ENCODE data around the gene HSPA14. TPM values are rescaled to one million over a fixed set of nuclear protein-coding genes. Genes with fewer than 3 reads are reported as not detected.
"Not testable (repeated sequence)": the region's sequence is repeated elsewhere in the genome, so short reads cannot be mapped to it uniquely, and the experiment has no call there.

HSPA14 gene
- total and polyA plus RNA-seq, 2 of the 4 experiments (the other 2 are of a cell fraction) = 10.3 to 11.8 TPM

DNA sequence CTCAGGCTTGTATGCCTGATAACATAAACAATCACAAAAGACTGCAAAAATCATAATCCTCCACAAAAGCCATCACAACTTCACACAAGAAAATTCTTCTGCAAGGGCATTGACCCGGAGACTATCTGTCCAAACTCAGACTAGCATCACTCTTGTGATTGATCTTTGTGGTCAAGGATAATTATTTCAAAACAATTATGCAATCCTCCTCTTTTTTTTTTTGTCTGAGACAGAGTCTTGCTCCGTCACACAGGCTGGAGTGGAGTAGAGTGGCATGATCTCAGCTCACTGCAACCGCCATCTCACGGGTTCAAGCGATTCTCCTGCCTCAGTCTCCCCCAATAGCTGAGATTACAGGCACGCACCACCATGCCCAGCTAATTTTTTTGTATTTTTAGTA lies 22.4 kb upstream of the HSPA14 start:
- WGBS, 2 experiments (ENCODE audit: extremely low coverage in 2 of 2, insufficient read length in 1 of 2) = no CpG with 5 or more reads among the region's 6 CpGs
- no peak overlapping the region for H3K56ac ChIP-seq (ENCODE audit: extremely low read depth, insufficient read depth, low read length)
- no peak overlapping the region for H3K9ac ChIP-seq (ENCODE audit: low read depth, low read length)
- no TSS peak for BruUV-seq (replicated peaks)
- DNase-seq (peak; percentile 39), ATAC-seq (ENCODE audit: low read depth) (no peak)
- peaks cover 3% of the 10 kb centered on the region for H3K4me1 ChIP-seq (ENCODE audit: control insufficient read depth, insufficient read depth, low read length)
- no peak overlapping the region for H2BK120ac ChIP-seq (ENCODE audit: low read depth, low read length)
- no peaks in the 10 kb centered on the region for H3K27me3 ChIP-seq (ENCODE audit: control insufficient read depth, insufficient read depth, low read length)
- H3K9me1 ChIP-seq (ENCODE audit: insufficient read depth, low read length) = 0 out of 2 replicates have a peak, but pooled peaks cover 2% of the 10 kb centered on the region
- H2AK9ac ChIP-seq (replicated peaks; ENCODE audit: low read depth, low read length, poor library complexity) = no peak overlapping the region
- H2AK5ac ChIP-seq (ENCODE audit: low read depth, low read length) = no peak overlapping the region
- no peaks in the 10 kb centered on the region for H3K36me3 ChIP-seq (ENCODE audit: control insufficient read depth, insufficient read depth, low read length)
- no peak overlapping the region for H3K18ac ChIP-seq (ENCODE audit: low read depth, low read length)
- H2BK20ac ChIP-seq (ENCODE audit: low read depth, low read length) = no peak overlapping the region
- intact Hi-C loops (cut with micrococcal nuclease) = no loop called here
- no peak overlapping the region for H3K27ac ChIP-seq (ENCODE audit: insufficient read depth, low read length)
- no peak overlapping the region for H3K23ac ChIP-seq (ENCODE audit: low read depth, low read length)
- H4K20me1 ChIP-seq (ENCODE audit: insufficient read depth, low read length) = no peaks in the 10 kb centered on the region
- H3K9me3 ChIP-seq (ENCODE audit: control insufficient read depth, insufficient read depth, low read length) = no peaks in the 10 kb centered on the region
- H3K79me1 ChIP-seq (ENCODE audit: low read depth in 1 of 2, low read length in 2 of 2) = peaks cover 0 to 1% of the 10 kb centered on the region in 2 experiments; a peak in 1 of 4 replicates
- no peak overlapping the region for H3K4me2 ChIP-seq (ENCODE audit: low read depth, low read length)
- no peak overlapping the region for H3K4ac ChIP-seq (ENCODE audit: low read depth, low read length)
- no peak overlapping the region for H2AFZ ChIP-seq (replicated peaks; ENCODE audit: low read length, poor library complexity)
- no peak overlapping the region for H4K8ac ChIP-seq (ENCODE audit: low read depth in 2 of 2, low read length in 2 of 2)
- in situ Hi-C loops (cut with MboI; ENCODE audit: low sequenced_read_pairs) = loop anchor here (25.0 kb wide), 1 partner anchor 628 kb away; no protein-coding TSS in a partner anchor
- H3K14ac ChIP-seq (replicated peaks; ENCODE audit: low read depth, low read length) = no peak overlapping the region
- H4K5ac ChIP-seq (ENCODE audit: low read depth, low read length) = no peak overlapping the region
- no peak overlapping the region for H2BK5ac ChIP-seq (ENCODE audit: low read depth, low read length, poor library complexity, severe bottlenecking)
- TF ChIP-seq MAFK (IDR thresholded peaks at IDR 0.05; ENCODE audit: low read depth, low read length) = no peak
- peak; percentile 72 for TF ChIP-seq CEBPB (IDR thresholded peaks at IDR 0.05; ENCODE audit: low read depth, low read length)
- no peak for TF ChIP-seq RCOR1 (IDR thresholded peaks at IDR 0.05; ENCODE audit: insufficient replicate concordance, low read length)
- TF ChIP-seq MXI1 (IDR thresholded peaks at IDR 0.05; ENCODE audit: borderline replicate concordance, low read depth, low read length) = no peak
- POLR2A ChIA-PET (ENCODE audit: unreplicated experiment) = no interaction called here
- H3K4me3 ChIP-seq (ENCODE audit: insufficient read depth, low read depth, low read length) = no peak overlapping the region
- dilution Hi-C loops (cut with HindIII; ENCODE audit: low sequenced_read_pairs, unreplicated experiment) = no loop called here
- no peak overlapping the region for H2BK15ac ChIP-seq (ENCODE audit: low read depth, low read length)
- CTCF ChIA-PET = no interaction called here
- no peak overlapping the region for H4K91ac ChIP-seq (ENCODE audit: insufficient read depth, low read depth, low read length)

DNA sequence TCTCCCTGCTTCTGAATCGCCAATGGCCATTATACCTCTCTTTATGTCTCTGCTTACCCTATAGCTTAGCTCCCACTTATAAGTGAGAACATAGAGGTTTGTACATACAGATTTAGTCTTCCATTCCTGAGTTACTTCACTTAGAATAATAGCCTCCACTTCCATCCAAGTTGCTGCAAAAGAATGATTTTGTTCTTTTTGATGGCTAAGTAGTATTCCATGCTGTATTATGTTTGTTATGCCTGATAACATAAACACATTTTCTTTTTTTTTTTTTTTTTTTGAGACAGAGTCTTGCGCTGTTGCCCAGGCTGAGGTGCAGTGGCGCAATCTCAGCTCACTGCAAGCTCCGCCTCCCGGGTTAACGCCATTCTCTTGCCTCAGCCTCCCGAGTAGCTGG lies 21.4 kb upstream of the HSPA14 start:
- H3K4me1 ChIP-seq (ENCODE audit: control insufficient read depth, insufficient read depth, low read length); H2BK15ac ChIP-seq (ENCODE audit: low read depth, low read length); DNase-seq; CTCF ChIA-PET; H3K4me2 ChIP-seq (ENCODE audit: low read depth, low read length); dilution Hi-C loops (cut with HindIII; ENCODE audit: low sequenced_read_pairs, unreplicated experiment); BruUV-seq (replicated peaks); H2AK9ac ChIP-seq (replicated peaks; ENCODE audit: low read depth, low read length, poor library complexity); H2BK120ac ChIP-seq (ENCODE audit: low read depth, low read length); H3K79me1 ChIP-seq (ENCODE audit: low read depth in 1 of 2, low read length in 2 of 2); H4K91ac ChIP-seq (ENCODE audit: insufficient read depth, low read depth, low read length); H3K4ac ChIP-seq (ENCODE audit: low read depth, low read length); H3K14ac ChIP-seq (replicated peaks; ENCODE audit: low read depth, low read length); H3K18ac ChIP-seq (ENCODE audit: low read depth, low read length); H4K5ac ChIP-seq (ENCODE audit: low read depth, low read length); ATAC-seq (ENCODE audit: low read depth); H4K20me1 ChIP-seq (ENCODE audit: insufficient read depth, low read length); H4K8ac ChIP-seq (ENCODE audit: low read depth in 2 of 2, low read length in 2 of 2); H3K27ac ChIP-seq (ENCODE audit: insufficient read depth, low read length); H3K9me3 ChIP-seq (ENCODE audit: control insufficient read depth, insufficient read depth, low read length); intact Hi-C loops (cut with micrococcal nuclease); H2BK20ac ChIP-seq (ENCODE audit: low read depth, low read length); H3K23ac ChIP-seq (ENCODE audit: low read depth, low read length); H2BK5ac ChIP-seq (ENCODE audit: low read depth, low read length, poor library complexity, severe bottlenecking); H2AK5ac ChIP-seq (ENCODE audit: low read depth, low read length); H2AFZ ChIP-seq (replicated peaks; ENCODE audit: low read length, poor library complexity); H3K56ac ChIP-seq (ENCODE audit: extremely low read depth, insufficient read depth, low read length); H3K9me1 ChIP-seq (ENCODE audit: insufficient read depth, low read length); H3K36me3 ChIP-seq (ENCODE audit: control insufficient read depth, insufficient read depth, low read length); H3K27me3 ChIP-seq (ENCODE audit: control insufficient read depth, insufficient read depth, low read length); H3K9ac ChIP-seq (ENCODE audit: low read depth, low read length); H3K4me3 ChIP-seq (ENCODE audit: insufficient read depth, low read depth, low read length): not testable (repeated sequence)
- WGBS, 2 experiments (ENCODE audit: extremely low coverage in 2 of 2, insufficient read length in 1 of 2) = no CpG with 5 or more reads among the region's 7 CpGs
- in situ Hi-C loops (cut with MboI; ENCODE audit: low sequenced_read_pairs) = loop anchor here (25.0 kb wide), 1 partner anchor 629 kb away; no protein-coding TSS in a partner anchor
- POLR2A ChIA-PET (ENCODE audit: unreplicated experiment) = interaction anchor here (0.6 kb wide), 1 partner anchor 244 kb away, joined by 3 read pairs; no protein-coding TSS in a partner anchor
